H1 (cell line): ENCODE measurements around the gene NFIA. TPM values are rescaled to one million over a fixed set of nuclear protein-coding genes. Genes with fewer than 3 reads are reported as not detected.

ENCODE experiments used
- CTCF ChIA-PET: fragments of 300-600 bp; sonication (Branson Sonifier 250); formaldehyde crosslinking; loops from one replicate; lab custom pipeline; 2021; ENCODE audit not compliant: partially characterized antibody; lab: Charles Lee
- POLR2A ChIA-PET: fragments of 300-600 bp; sonication (Branson Sonifier 250); formaldehyde crosslinking; loops from one replicate; lab custom pipeline; 2021; ENCODE audit warnings: inconsistent platforms; ENCODE audit not compliant: partially characterized antibody; lab: Charles Lee
- DNase-seq, 2 experiments: peaks; one replicate each; pipeline versions ENCODE4 v3.0.0 to v3.0.0-alpha.2; 2010 to 2022; ENCODE audit warnings: low spot score in 2 of 2, low read depth in 1 of 2, mixed read lengths in 1 of 2
- FAIRE-seq: peaks from 2 replicates; lab custom pipeline; 2011; peaks lifted over from hg19 to GRCh38; lab: Jason Lieb, UNC
- H2AFZ ChIP-seq: 2 replicates; pipeline ENCODE4 v1.8.1; 2012; ENCODE audit warnings: low read length, inconsistent platforms
- H2AK5ac ChIP-seq: 2 replicates; pipeline ENCODE4 v1.6.1; 2013; ENCODE audit warnings: low read depth, low read length
- H2BK120ac ChIP-seq: replicated peaks from 2 replicates; pipeline ENCODE3; 2013; ENCODE audit warnings: low read depth, low read length, inconsistent platforms
- H2BK12ac ChIP-seq: 2 replicates; pipeline ENCODE4 v1.6.1; 2013; ENCODE audit warnings: low read depth, low read length
- H2BK15ac ChIP-seq: 2 replicates; pipeline ENCODE4 v1.6.1; 2013; ENCODE audit warnings: low read length
- H2BK20ac ChIP-seq: 2 replicates; pipeline ENCODE4 v1.6.1; 2013; ENCODE audit warnings: low read length
- H2BK5ac ChIP-seq: 2 replicates; pipeline ENCODE4 v1.6.1; 2013; ENCODE audit warnings: low read depth, low read length
- H3K14ac ChIP-seq: 2 replicates; pipeline ENCODE4 v1.6.1; 2013; ENCODE audit warnings: inconsistent platforms; ENCODE audit not compliant: insufficient read length
- H3K18ac ChIP-seq: 2 replicates; pipeline ENCODE4 v1.6.1; 2013; ENCODE audit warnings: low read length; ENCODE audit errors: extremely low read depth
- H3K23ac ChIP-seq: 2 replicates; pipeline ENCODE4 v1.6.1; 2013; ENCODE audit warnings: inconsistent platforms; ENCODE audit not compliant: insufficient read length
- H3K23me2 ChIP-seq: 2 replicates; pipeline ENCODE4 v1.6.1; 2013; ENCODE audit warnings: low read depth, low read length
- H3K27ac ChIP-seq: 2 replicates; pipeline ENCODE4 v1.6.1; 2011; ENCODE audit warnings: low read depth, low read length, inconsistent platforms
- H3K27me3 ChIP-seq, 4 experiments: replicated peaks in 1 of 4; 1 replicate in 1 of 4; 2 replicates in 3 of 4; pipeline versions ENCODE4 v1.6.1 to v1.8.1; 2011 to 2013; ENCODE audit warnings: low read length in 3 of 4, mild to moderate bottlenecking in 3 of 4, inconsistent platforms in 2 of 4, mixed read lengths in 2 of 4, moderate library complexity in 1 of 4; ENCODE audit not compliant: control insufficient read depth in 3 of 4, insufficient read depth in 3 of 4; ENCODE audit errors: extremely low read depth in 1 of 4
- H3K36me3 ChIP-seq, 4 experiments: 2 replicates each; pipeline versions ENCODE4 v1.6.1 to v1.8.1; 2011 to 2013; ENCODE audit warnings: mild to moderate bottlenecking in 4 of 4, low read length in 3 of 4, moderate library complexity in 2 of 4, control low read depth in 1 of 4, inconsistent platforms in 1 of 4; ENCODE audit not compliant: insufficient read depth in 4 of 4, control insufficient read depth in 2 of 4
- H3K4ac ChIP-seq: replicated peaks from 2 replicates; pipeline ENCODE3; 2013; ENCODE audit warnings: low read length, low read depth, mixed read lengths, inconsistent platforms; ENCODE audit not compliant: insufficient read length
- H3K4me1 ChIP-seq, 4 experiments: replicated peaks in 1 of 4; 1 replicate in 1 of 4; 2 replicates in 3 of 4; pipeline versions ENCODE4 v1.6.1 to v1.8.1; 2011 to 2013; ENCODE audit warnings: low read length in 3 of 4, inconsistent platforms in 2 of 4, mixed read lengths in 1 of 4; ENCODE audit not compliant: insufficient read depth in 4 of 4, control insufficient read depth in 3 of 4
- H3K4me2 ChIP-seq, 2 experiments: 2 replicates each; pipeline versions ENCODE4 v1.6.1 to v1.8.1; 2011 to 2013; ENCODE audit warnings: low read depth in 2 of 2, low read length in 2 of 2, control low read depth in 1 of 2, inconsistent platforms in 1 of 2, mild to moderate bottlenecking in 1 of 2; ENCODE audit not compliant: insufficient read depth in 1 of 2
- H3K4me3 ChIP-seq, 4 experiments: fragments of 200-600, 300-600 bp in 1 of 4; sonication (generic), shearing (Covaris generic), sonication (Bioruptor Twin) in 1 of 4; 2 replicates each; pipeline versions ENCODE4 v1.5.1 to v1.8.1; 2011 to 2016; ENCODE audit warnings: low read length in 4 of 4, low read depth in 3 of 4, control low read depth in 2 of 4, inconsistent platforms in 2 of 4, mild to moderate bottlenecking in 2 of 4, mixed read lengths in 1 of 4, moderate library complexity in 1 of 4; ENCODE audit not compliant: insufficient read depth in 2 of 4; ENCODE audit errors: extremely low read depth in 1 of 4
- H3K56ac ChIP-seq: replicated peaks from 2 replicates; pipeline ENCODE3; 2013; ENCODE audit warnings: low read depth, mild to moderate bottlenecking, mixed read lengths, low read length, inconsistent platforms; ENCODE audit not compliant: insufficient read length
- H3K79me1 ChIP-seq: 2 replicates; pipeline ENCODE4 v1.6.1; 2013; ENCODE audit warnings: low read depth, low read length, control low read depth
- H3K79me2 ChIP-seq, 2 experiments: 2 replicates each; pipeline versions ENCODE4 v1.6.1 to v1.8.1; 2012 to 2013; ENCODE audit warnings: low read length in 2 of 2, mild to moderate bottlenecking in 2 of 2, inconsistent platforms in 1 of 2; ENCODE audit not compliant: insufficient read depth in 2 of 2, control insufficient read depth in 1 of 2
- H3K9ac ChIP-seq, 4 experiments: replicated peaks in 1 of 4; 1 replicate in 1 of 4; 2 replicates in 3 of 4; pipeline versions ENCODE4 v1.6.1 to v1.8.1; 2011 to 2013; ENCODE audit warnings: low read depth in 3 of 4, low read length in 3 of 4, control low read depth in 2 of 4, mild to moderate bottlenecking in 2 of 4, moderate library complexity in 2 of 4, inconsistent platforms in 1 of 4; ENCODE audit errors: extremely low read depth in 1 of 4
- H3K9me3 ChIP-seq, 2 experiments: 2 replicates each; pipeline versions ENCODE4 v1.6.1 to v1.8.1; 2012 to 2013; ENCODE audit warnings: mild to moderate bottlenecking in 2 of 2, moderate library complexity in 2 of 2, control low read depth in 1 of 2, inconsistent platforms in 1 of 2, low read depth in 1 of 2, low read length in 1 of 2, mixed read lengths in 1 of 2; ENCODE audit not compliant: insufficient read depth in 2 of 2
- H4K20me1 ChIP-seq, 2 experiments: replicated peaks in 1 of 2; 2 replicates each; pipeline versions ENCODE3 to v1.8.1; 2011 to 2013; ENCODE audit warnings: inconsistent platforms in 2 of 2, low read length in 2 of 2, mild to moderate bottlenecking in 1 of 2; ENCODE audit not compliant: insufficient read depth in 2 of 2, control insufficient read depth in 1 of 2
- H4K5ac ChIP-seq: 2 replicates; pipeline ENCODE4 v1.6.1; 2013; ENCODE audit warnings: low read length, low read depth, mixed read lengths, inconsistent platforms; ENCODE audit not compliant: insufficient read length
- H4K8ac ChIP-seq: 2 replicates; pipeline ENCODE4 v1.8.0; 2013; ENCODE audit warnings: mild to moderate bottlenecking, moderate library complexity, low read length, inconsistent platforms; ENCODE audit not compliant: insufficient read depth; ENCODE audit errors: extremely low read depth
- H4K91ac ChIP-seq: replicated peaks from 2 replicates; pipeline ENCODE3; 2013; ENCODE audit warnings: low read length, mixed read lengths, inconsistent platforms; ENCODE audit not compliant: insufficient read length
- ASH2L ChIP-seq: fragments of 200-600, 300-600 bp; sonication (generic); IDR thresholded peaks from one replicate; pipeline ENCODE4 v1.7.1; 2017; ENCODE audit warnings: low read length
- HDAC6 ChIP-seq: IDR thresholded peaks from one replicate; pipeline ENCODE4 v1.7.1; 2012; ENCODE audit warnings: low read depth, mild to moderate bottlenecking, inconsistent platforms, low read length, moderate library complexity
- TAF1 ChIP-seq: IDR thresholded peaks from 2 replicates; pipeline ENCODE4 v1.6.1; 2011; ENCODE audit warnings: mild to moderate bottlenecking, low read depth, low read length
- WGBS, 2 experiments: shearing (Covaris generic) in 1 of 2; methylation state at CpG; one replicate each; pipeline versions ENCODE4 v1.1.6 to v1.1.7; 2013 to 2015; ENCODE audit warnings: low lambda C conversion rate in 2 of 2, mixed read lengths in 2 of 2, inconsistent platforms in 1 of 2, low coverage in 1 of 2, missing lambda C conversion rate in 1 of 2; ENCODE audit not compliant: insufficient replicate concordance in 2 of 2, insufficient coverage in 1 of 2, insufficient read length in 1 of 2; ENCODE audit errors: extremely low coverage in 1 of 2, missing lambda C conversion rate in 1 of 2; 5-methylcytosine and 5-hydroxymethylcytosine counted together
- polyA plus RNA-seq, 7 experiments: library from polyadenylated mRNA; depleted of rRNA in 3 of 7; stranded (reverse) in 5 of 7; unstranded in 2 of 7; fragments of >200 nt in 5 of 7; fragments of 200-250 nt in 2 of 7; gene quantifications; 1 replicate in 5 of 7; 2 replicates in 1 of 7; 4 replicates in 1 of 7; pipeline versions ENCODE4 v1.2.1 to v1.2.3, GENCODE V29; 2011 to 2013; ENCODE audit warnings: missing spikeins in 2 of 7, mixed read lengths in 2 of 7
- total RNA-seq: library from RNA; stranded (reverse); fragmentation: NEBNext Ultra II Directional; extraction: Animal tissue kit (Norgen Biotek cat#: 25700); gene quantifications from 2 replicates; pipeline ENCODE4 v1.2.1, GENCODE V29; 2021

The NFIA gene
- total and polyA plus RNA-seq, 2 of the 8 experiments (the other 6 are each of a cell fraction or from before 2014, with no cell fraction given), result 1.8 to 2.3 TPM

DNA sequence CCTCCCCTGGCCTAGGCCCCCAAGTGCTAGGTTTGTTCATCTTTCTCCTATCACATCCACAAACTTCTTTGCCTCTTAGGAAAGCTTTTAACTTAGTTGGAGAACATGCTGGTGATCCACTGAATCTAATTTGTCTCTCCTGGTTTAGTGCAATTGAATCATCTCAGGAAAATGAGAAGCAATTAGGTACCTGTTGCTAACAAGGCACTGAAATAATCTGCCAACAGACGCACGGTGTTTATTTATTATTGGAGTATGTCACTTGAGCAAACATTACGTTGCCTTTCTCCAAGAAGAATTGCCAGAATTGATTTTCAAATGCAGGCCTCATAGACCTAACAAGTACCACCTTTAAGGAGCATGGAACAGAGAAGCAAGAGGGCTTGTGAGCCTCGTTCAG lies 309.4 kb downstream of the NFIA start:
- whole genome bisulfite sequencing, 2 experiments, result 89% methylated on average over 4 of the region's 4 CpGs; no CpG with 5 or more reads in 1 of the 2 experiments
- H3K27ac ChIP-seq, result no peak overlapping the region
- no peak overlapping the region for H2BK12ac ChIP-seq
- H4K5ac ChIP-seq, result no peak overlapping the region
- H2AK5ac ChIP-seq, result no peak overlapping the region
- H3K56ac ChIP-seq, result no peak overlapping the region
- no peak overlapping the region for H3K4me2 ChIP-seq
- CTCF ChIA-PET, result interaction anchor here (0.6 to 0.8 kb wide), 5 partner anchors 13 to 204 kb away, joined by 3 to 4 read pairs (median 3); no protein-coding TSS in a partner anchor
- H3K79me1 ChIP-seq, result no peaks in the 10 kb centered on the region
- no peak overlapping the region for H4K8ac ChIP-seq
- no peak overlapping the region for H3K4ac ChIP-seq
- H3K79me2 ChIP-seq, result no peaks in the 10 kb centered on the region
- H4K91ac ChIP-seq, result no peak overlapping the region
- no peaks in the 10 kb centered on the region; the same call in 1 of the 2 replicates for H3K23me2 ChIP-seq
- no peak overlapping the region for H3K23ac ChIP-seq
- no peaks in the 10 kb centered on the region for H3K36me3 ChIP-seq
- no peak overlapping the region for H2BK120ac ChIP-seq
- no peak overlapping the region for H2BK5ac ChIP-seq
- peaks cover 1 to 7% (median 3%) of the 10 kb centered on the region in 4 experiments; a peak in 6 of 7 replicates for H3K27me3 ChIP-seq
- no peak for TF ChIP-seq HDAC6
- no peak for TF ChIP-seq TAF1
- TF ChIP-seq ASH2L, result no peak
- no peaks in the 10 kb centered on the region for H4K20me1 ChIP-seq
- H2BK15ac ChIP-seq, result no peak overlapping the region
- no peaks in the 10 kb centered on the region for H3K4me1 ChIP-seq
- no peak overlapping the region for H3K18ac ChIP-seq
- no peak overlapping the region for H3K4me3 ChIP-seq
- POLR2A ChIA-PET, result interaction anchor here (0.6 kb wide), 1 partner anchor 76 kb away, joined by 3 read pairs; no protein-coding TSS in a partner anchor
- H3K9ac ChIP-seq, result no peak overlapping the region
- DNase-seq (no peak), FAIRE-seq (no peak)
- no peak overlapping the region for H2BK20ac ChIP-seq
- no peak overlapping the region for H2AFZ ChIP-seq
- H3K14ac ChIP-seq, result no peak overlapping the region
- peaks cover 3 to 6% of the 10 kb centered on the region in 2 experiments; a peak in 1 of 4 replicates for H3K9me3 ChIP-seq
